K562 (cell line): Measurements from ENCODE around the gene WDFY2. TPM values are rescaled to one million over a fixed set of nuclear protein-coding genes. Genes with fewer than 3 reads are reported as not detected.

Experiments
- CREB1 ChIP-seq, 2 experiments: sonication (generic) in 1 of 2; formaldehyde crosslinking in 1 of 2; IDR thresholded peaks; 2 replicates each; pipeline versions ENCODE4 v1.6.1 to v1.8.0; 2012 to 2022; ENCODE audit warnings: inconsistent platforms in 1 of 2, mild to moderate bottlenecking in 1 of 2, missing genetic modification reagents in 1 of 2, moderate library complexity in 1 of 2
- NCOA1 ChIP-seq: fragments of 450-650 bp; IDR thresholded peaks from 2 replicates; pipeline ENCODE4 v1.6.1; 2016; ENCODE audit warnings: low read depth
- NRF1 ChIP-seq, 2 experiments: fragments of 450-650 bp; IDR thresholded peaks in 1 of 2; conservative IDR thresholded peaks in 1 of 2; 2 replicates each; pipeline ENCODE4 v1.6.1; 2014; ENCODE audit warnings: mild to moderate bottlenecking in 2 of 2
- PHF20 ChIP-seq: fragments of 450-650 bp; IDR thresholded peaks from 2 replicates; pipeline ENCODE4 v1.6.1; 2018; ENCODE audit not compliant: partially characterized antibody
- POLR2H ChIP-seq: IDR thresholded peaks from 2 replicates; pipeline ENCODE4 v1.6.1; 2016; ENCODE audit warnings: missing genetic modification characterization, low read depth, mild to moderate bottlenecking, control low read depth, missing compliant biosample characterization, moderate library complexity
- SIN3A ChIP-seq, 2 experiments: fragments of 150-350 bp in 1 of 2; IDR thresholded peaks; 2 replicates each; pipeline ENCODE4 v1.6.1; 2011 to 2016; ENCODE audit warnings: borderline replicate concordance in 2 of 2, low read depth in 2 of 2, low read length in 2 of 2, mild to moderate bottlenecking in 2 of 2, moderate library complexity in 2 of 2; ENCODE audit not compliant: control insufficient read depth in 1 of 2
- SPI1 ChIP-seq: IDR thresholded peaks from 2 replicates; pipeline ENCODE4 v1.6.1; 2011; ENCODE audit warnings: low read depth, low read length, control low read depth, borderline replicate concordance
- THRAP3 ChIP-seq: fragments of 450-650 bp; IDR thresholded peaks from 2 replicates; pipeline ENCODE4 v1.6.1; 2016; ENCODE audit warnings: mild to moderate bottlenecking, inconsistent platforms, borderline replicate concordance
- ZFP36 ChIP-seq: fragments of 150-350 bp; IDR thresholded peaks from 2 replicates; pipeline ENCODE4 v1.6.1; 2018; ENCODE audit warnings: low read length, low read depth; ENCODE audit not compliant: partially characterized antibody
- ZNF146 ChIP-seq: IDR thresholded peaks from one replicate; pipeline ENCODE4 v1.6.1; 2018; ENCODE audit warnings: missing compliant biosample characterization; ENCODE audit not compliant: unreplicated experiment
- microRNA-seq: library from miRNA; unstranded; fragments of <30 nt; microRNA quantifications from one replicate; pipeline ENCODE4, GENCODE V29; 2018; ENCODE audit warnings: borderline microRNAs expressed
- polyA plus RNA-seq, 8 experiments: library from polyadenylated mRNA; depleted of rRNA in 4 of 8; stranded (reverse) in 5 of 8; unstranded in 3 of 8; fragments of >200 nt; fragmentation: Nextera tagmentation in 2 of 8; fragmentation: Illumina TruSeq in 1 of 8; extraction: Ambion mirVana in 2 of 8; extraction: Trizol in 1 of 8; gene quantifications; 2 replicates each; pipeline versions ENCODE4 v1.2.1 to v1.2.3, GENCODE V29; 2011 to 2014; ENCODE audit warnings: inconsistent platforms in 1 of 8, missing spikeins in 1 of 8
- small RNA-seq: library from RNA; depleted of rRNA; stranded (forward); fragments of <200 nt; gene quantifications from one replicate; pipeline ENCODE3, GENCODE V24; 2014
- total RNA-seq, 7 experiments: library from RNA; depleted of rRNA in 6 of 7; stranded (reverse); fragments of >200 nt in 6 of 7; fragmentation: Illumina TruSeq in 2 of 7; extraction: Trizol in 2 of 7; gene quantifications; 2 replicates each; pipeline versions ENCODE4 v1.2.1 to v1.2.3, GENCODE V29; 2011 to 2021; ENCODE audit warnings: low replicate concordance in 1 of 7
- TF ChIP-seq, protein P1 (sequence below), 2 experiments: fragments of 450-650 bp; IDR thresholded peaks; 2 replicates each; pipeline ENCODE4 v1.6.1; 2016

WDFY2 gene
- total and polyA plus RNA-seq, 9 of the 15 experiments (the other 6 are each of a cell fraction or from before 2014, with no cell fraction given), result 0.66 to 6.4 (median 4.4) TPM

DNA sequence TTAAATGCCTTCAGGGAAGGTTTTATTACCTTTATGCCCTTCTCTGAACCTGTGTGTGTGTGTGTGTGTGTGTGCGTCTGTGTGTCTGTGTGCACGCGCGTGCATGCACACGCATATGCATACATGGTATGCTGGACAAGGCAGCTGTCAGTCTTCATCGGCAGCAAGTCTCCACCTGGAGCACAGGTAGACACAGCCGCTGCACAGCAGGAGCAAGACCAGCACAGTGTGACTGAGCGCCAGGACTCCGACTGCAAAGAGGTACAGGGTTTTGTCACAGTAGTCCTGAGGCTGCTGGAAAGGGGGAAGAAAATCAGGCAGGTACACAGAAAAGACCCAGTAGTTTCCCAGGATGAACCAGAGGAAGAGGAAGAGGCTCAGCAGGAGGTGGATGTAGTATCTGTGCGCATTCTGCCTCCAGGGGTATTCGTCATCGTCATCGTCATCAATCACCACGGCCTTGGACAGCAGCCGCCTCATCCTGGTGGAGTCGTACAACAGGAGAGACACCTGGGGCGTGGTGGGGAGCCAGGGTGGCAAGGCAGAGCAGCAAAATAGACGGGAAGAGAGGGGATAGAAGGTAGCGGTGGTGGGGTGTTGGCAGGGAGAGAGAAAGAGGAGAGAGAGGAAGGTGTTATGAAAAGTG lies 232.5 kb downstream of the WDFY2 start (continued):
- peak in 1 of 2 experiments; percentile 41; a peak in 3 of 4 replicates for TF ChIP-seq NRF1 (conservative IDR thresholded peaks at IDR 0.05 in 1 of 2, IDR thresholded peaks at IDR 0.05 in 1 of 2)
- peak; percentile 37; the same call in 1 of the 2 replicates for TF ChIP-seq CREB1 (IDR thresholded peaks at IDR 0.05)
- TF ChIP-seq CREB1 (CRISPR knock-in tag; IDR thresholded peaks at IDR 0.05), result no peak
- TF ChIP-seq POLR2H (tag), result no peak
- no peak for TF ChIP-seq NCOA1
- 0 out of 2 replicates have a peak, but pooled peaks have one; percentile 34 for TF ChIP-seq SPI1
- no peak for TF ChIP-seq PHF20
- TF ChIP-seq ZNF146 (CRISPR knock-in tag), result no peak
- TF ChIP-seq SIN3A (IDR thresholded peaks at IDR 0.05; ENCODE audit: borderline replicate concordance in 2 of 2, control insufficient read depth in 1 of 2, low read depth in 2 of 2, low read length in 2 of 2), result no peak
- TF ChIP-seq THRAP3, result no peak
- TF ChIP-seq, protein P1, sequence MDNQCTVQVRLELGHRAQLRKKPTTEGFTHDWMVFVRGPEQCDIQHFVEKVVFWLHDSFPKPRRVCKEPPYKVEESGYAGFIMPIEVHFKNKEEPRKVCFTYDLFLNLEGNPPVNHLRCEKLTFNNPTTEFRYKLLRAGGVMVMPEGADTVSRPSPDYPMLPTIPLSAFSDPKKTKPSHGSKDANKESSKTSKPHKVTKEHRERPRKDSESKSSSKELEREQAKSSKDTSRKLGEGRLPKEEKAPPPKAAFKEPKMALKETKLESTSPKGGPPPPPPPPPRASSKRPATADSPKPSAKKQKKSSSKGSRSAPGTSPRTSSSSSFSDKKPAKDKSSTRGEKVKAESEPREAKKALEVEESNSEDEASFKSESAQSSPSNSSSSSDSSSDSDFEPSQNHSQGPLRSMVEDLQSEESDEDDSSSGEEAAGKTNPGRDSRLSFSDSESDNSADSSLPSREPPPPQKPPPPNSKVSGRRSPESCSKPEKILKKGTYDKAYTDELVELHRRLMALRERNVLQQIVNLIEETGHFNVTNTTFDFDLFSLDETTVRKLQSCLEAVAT (IDR thresholded peaks at IDR 0.05), result no peak
- TF ChIP-seq ZFP36, result no peak

Small RNA genes lying within 50 kb of the gene (microRNA-seq; reads per million reads assigned to microRNA genes)
- not detected for gene MIR4703

Small RNA genes lying within 50 kb of the gene (small RNA-seq; reads per million reads assigned to genes)
- not detected for gene MIR4703
- not detected for gene RN7SL413P
- not detected for gene RNU6-65P
- not detected for gene RNY1P6

Other genes starting within 250 kb of the WDFY2 start
- not detected in 2 replicates for gene SERPINE3, start 244.8 kb upstream of the WDFY2 start, total RNA-seq (2014; rRNA removed)
- gene SERPINE3, start 244.8 kb upstream of the WDFY2 start, total RNA-seq (2014; rRNA removed; fragmentation: Illumina TruSeq; extraction: Trizol), result not detected in 2 replicates
- not detected in 2 replicates for gene SERPINE3, start 244.8 kb upstream of the WDFY2 start, total RNA-seq (2015; rRNA removed; fragmentation: Illumina TruSeq; extraction: Trizol)
- gene SERPINE3, start 244.8 kb upstream of the WDFY2 start, total RNA-seq (2021), result not detected in 2 replicates
- gene SERPINE3, start 244.8 kb upstream of the WDFY2 start, polyA plus RNA-seq (2011; rRNA removed), result not detected in 2 replicates
- gene SERPINE3, start 244.8 kb upstream of the WDFY2 start, polyA plus RNA-seq (2014; fragmentation: Illumina TruSeq; extraction: Trizol), result not detected in 2 replicates
- gene SERPINE3, start 244.8 kb upstream of the WDFY2 start, polyA plus RNA-seq (2014; fragmentation: Nextera tagmentation; extraction: Ambion mirVana), result not detected
- not detected in 2 replicates for gene SERPINE3, start 244.8 kb upstream of the WDFY2 start, polyA plus RNA-seq (2014; rRNA removed)
- 14.6 and 17.1 TPM in 2 replicates for gene INTS6, start 131.4 kb upstream of the WDFY2 start, total RNA-seq (2014; rRNA removed)
- 23.8 and 24.5 TPM in 2 replicates for gene INTS6, start 131.4 kb upstream of the WDFY2 start, total RNA-seq (2014; rRNA removed; fragmentation: Illumina TruSeq; extraction: Trizol)
- 27.4 and 29.8 TPM in 2 replicates for gene INTS6, start 131.4 kb upstream of the WDFY2 start, total RNA-seq (2015; rRNA removed; fragmentation: Illumina TruSeq; extraction: Trizol)
- gene INTS6, start 131.4 kb upstream of the WDFY2 start, total RNA-seq (2021), result 20.2 and 22.6 TPM in 2 replicates
- gene INTS6, start 131.4 kb upstream of the WDFY2 start, polyA plus RNA-seq (2011; rRNA removed), result 19.3 and 19.7 TPM in 2 replicates
- 16.1 TPM in 2 replicates for gene INTS6, start 131.4 kb upstream of the WDFY2 start, polyA plus RNA-seq (2014; fragmentation: Illumina TruSeq; extraction: Trizol)
- 1 to 10 TPM; 3.7 to 4.3 TPM for gene INTS6, start 131.4 kb upstream of the WDFY2 start, polyA plus RNA-seq (2014; fragmentation: Nextera tagmentation; extraction: Ambion mirVana)
- gene INTS6, start 131.4 kb upstream of the WDFY2 start, polyA plus RNA-seq (2014; rRNA removed), result 9.5 and 13.6 TPM in 2 replicates
- 0.94 and 1.8 TPM in 2 replicates for gene DHRS12, start 219.7 kb downstream of the WDFY2 start, total RNA-seq (2014; rRNA removed)
- gene DHRS12, start 219.7 kb downstream of the WDFY2 start, total RNA-seq (2014; rRNA removed; fragmentation: Illumina TruSeq; extraction: Trizol), result 0.77 and 1.5 TPM in 2 replicates
- gene DHRS12, start 219.7 kb downstream of the WDFY2 start, total RNA-seq (2015; rRNA removed; fragmentation: Illumina TruSeq; extraction: Trizol), result 0.76 and 1.5 TPM in 2 replicates
- 1.1 and 1.2 TPM in 2 replicates for gene DHRS12, start 219.7 kb downstream of the WDFY2 start, total RNA-seq (2021)
- 2.4 and 2.7 TPM in 2 replicates for gene DHRS12, start 219.7 kb downstream of the WDFY2 start, polyA plus RNA-seq (2011; rRNA removed)
- 0.93 and 0.98 TPM in 2 replicates for gene DHRS12, start 219.7 kb downstream of the WDFY2 start, polyA plus RNA-seq (2014; fragmentation: Illumina TruSeq; extraction: Trizol)
- gene DHRS12, start 219.7 kb downstream of the WDFY2 start, polyA plus RNA-seq (2014; fragmentation: Nextera tagmentation; extraction: Ambion mirVana), result under 1 TPM; 0.62 to 0.69 TPM
- gene DHRS12, start 219.7 kb downstream of the WDFY2 start, polyA plus RNA-seq (2014; rRNA removed), result 0.82 and 1.1 TPM in 2 replicates